SK-N-SH (cell line): ENCODE measurements around the gene SPI1. TPM values are rescaled to one million over a fixed set of nuclear protein-coding genes. Genes with fewer than 3 reads are reported as not detected.

ENCODE experiments used
- CTCF ChIA-PET: fragments of 300-600, 350-600 bp; formaldehyde crosslinking; extraction: SDS; loops from one replicate; lab custom pipeline; 2021; lab: Yijun Ruan, JAX
- POLR2A ChIA-PET: fragments of 350-600 bp; sonication (Branson Sonifier 250); formaldehyde crosslinking; extraction: SDS; loops from one replicate; lab custom pipeline; 2020; ENCODE audit warnings: antibody characterized with exemption, inconsistent platforms; lab: Yijun Ruan, JAX
- DNase-seq: peaks from one replicate; pipeline ENCODE4 v3.0.0; 2012
- H2AFZ ChIP-seq: fragments of 200-600 bp; sonication (generic); 2 replicates; pipeline ENCODE4 v1.8.1; 2016; ENCODE audit warnings: antibody characterized with exemption, mild to moderate bottlenecking, low read depth
- H3F3A ChIP-seq: fragments of 200-600 bp; sonication (generic); replicated peaks from 2 replicates; pipeline ENCODE3; 2016; ENCODE audit warnings: antibody characterized with exemption, mild to moderate bottlenecking; ENCODE audit not compliant: insufficient read depth
- H3K27ac ChIP-seq, 2 experiments: fragments of 200-500 bp in 1 of 2; fragments of 200-600 bp in 1 of 2; sonication (Bioruptor generic) in 1 of 2; sonication (generic), shearing (Covaris generic) in 1 of 2; 2 replicates each; pipeline versions ENCODE4 v1.5.1 to v1.6.1; 2014 to 2016; ENCODE audit warnings: low read depth in 2 of 2, inconsistent platforms in 1 of 2, low read length in 1 of 2, mild to moderate bottlenecking in 1 of 2, mixed read lengths in 1 of 2
- H3K27me3 ChIP-seq: fragments of 200-600 bp; sonication (generic), shearing (Covaris generic); 2 replicates; pipeline ENCODE4 v1.6.1; 2016; ENCODE audit warnings: mixed run types; ENCODE audit not compliant: insufficient read depth
- H3K36me3 ChIP-seq, 2 experiments: fragments of 200-500 bp in 1 of 2; fragments of 200-600 bp in 1 of 2; sonication (Bioruptor generic) in 1 of 2; sonication (generic) in 1 of 2; replicated peaks in 1 of 2; 2 replicates each; pipeline versions ENCODE3 to v1.5.1; 2014 to 2016; ENCODE audit warnings: low read length in 1 of 2, mild to moderate bottlenecking in 1 of 2; ENCODE audit not compliant: insufficient read depth in 2 of 2, control insufficient read depth in 1 of 2
- H3K4me1 ChIP-seq, 2 experiments: fragments of 200-500 bp in 1 of 2; fragments of 200-600 bp in 1 of 2; sonication (Bioruptor generic) in 1 of 2; sonication (generic), shearing (Covaris generic) in 1 of 2; 2 replicates each; pipeline versions ENCODE4 v1.5.1 to v1.6.1; 2014 to 2016; ENCODE audit warnings: low read depth in 1 of 2, low read length in 1 of 2, mixed run types in 1 of 2; ENCODE audit not compliant: insufficient read depth in 2 of 2, control insufficient read depth in 1 of 2
- H3K4me2 ChIP-seq: fragments of 200-600 bp; sonication (generic), shearing (Covaris generic); 2 replicates; pipeline ENCODE4 v1.6.1; 2017; ENCODE audit warnings: mixed run types
- H3K4me3 ChIP-seq, 2 experiments: fragments of 200-500 bp in 1 of 2; fragments of 200-600 bp in 1 of 2; sonication (Bioruptor generic) in 1 of 2; sonication (generic), shearing (Covaris generic) in 1 of 2; 2 replicates each; pipeline versions ENCODE4 v1.5.1 to v1.8.1; 2014 to 2016; ENCODE audit warnings: low read depth in 2 of 2, inconsistent platforms in 1 of 2, low read length in 1 of 2, mild to moderate bottlenecking in 1 of 2, mixed read lengths in 1 of 2, moderate library complexity in 1 of 2
- H3K79me2 ChIP-seq: fragments of 200-600 bp; sonication (generic); 2 replicates; pipeline ENCODE4 v1.8.1; 2017; ENCODE audit warnings: mild to moderate bottlenecking; ENCODE audit not compliant: insufficient read depth
- H3K9ac ChIP-seq: fragments of 200-600 bp; sonication (generic); 2 replicates; pipeline ENCODE4 v1.6.1; 2017; ENCODE audit warnings: mixed run types
- H3K9me2 ChIP-seq: fragments of 200-600 bp; sonication (generic); 2 replicates; pipeline ENCODE4 v1.6.1; 2017; ENCODE audit warnings: mixed run types
- H3K9me3 ChIP-seq: fragments of 200-600 bp; sonication (generic); 2 replicates; pipeline ENCODE4 v1.6.1; 2017; ENCODE audit warnings: mixed run types, mild to moderate bottlenecking, moderate library complexity
- H4K20me1 ChIP-seq: fragments of 200-600 bp; sonication (generic); 2 replicates; pipeline ENCODE4 v1.6.1; 2017; ENCODE audit warnings: mild to moderate bottlenecking, mixed run types; ENCODE audit not compliant: insufficient read depth
- ELF1 ChIP-seq: IDR thresholded peaks from 2 replicates; pipeline ENCODE4 v1.4.0; 2012
- GATA2 ChIP-seq: sonication (generic); formaldehyde crosslinking; IDR thresholded peaks from 2 replicates; pipeline ENCODE4 v1.5.0; 2020; ENCODE audit warnings: mild to moderate bottlenecking, missing genetic modification reagents
- IRF3 ChIP-seq: fragments of 150-350 bp; IDR thresholded peaks from 2 replicates; pipeline ENCODE4 v1.6.1; 2016; ENCODE audit warnings: mild to moderate bottlenecking, low read depth, low read length
- JUND ChIP-seq: IDR thresholded peaks from 2 replicates; pipeline ENCODE4 v1.4.0; 2012
- MXI1 ChIP-seq: IDR thresholded peaks from 2 replicates; pipeline ENCODE4 v1.6.1; 2012; ENCODE audit warnings: mild to moderate bottlenecking, low read depth, low read length, improper control_type of control experiment
- NFIC ChIP-seq: IDR thresholded peaks from 2 replicates; pipeline ENCODE4 v1.4.0; 2012; ENCODE audit warnings: borderline replicate concordance
- NRF1 ChIP-seq: IDR thresholded peaks from 2 replicates; pipeline ENCODE4 v1.6.1; 2012; ENCODE audit warnings: low read depth, mild to moderate bottlenecking, low read length
- PBX3 ChIP-seq: IDR thresholded peaks from 2 replicates; pipeline ENCODE4; 2012
- POLR2AphosphoS5 ChIP-seq: IDR thresholded peaks from 2 replicates; pipeline ENCODE4 v1.6.1; 2012; ENCODE audit warnings: low read depth, low read length
- RCOR1 ChIP-seq: fragments of 150-350 bp; IDR thresholded peaks from 2 replicates; pipeline ENCODE4 v1.6.1; 2017; ENCODE audit warnings: antibody characterized with exemption, low read length
- TAF1 ChIP-seq: IDR thresholded peaks from 2 replicates; pipeline ENCODE4 v1.6.1; 2012; ENCODE audit warnings: low read depth, mild to moderate bottlenecking, low read length, moderate library complexity, borderline replicate concordance
- TCF12 ChIP-seq: IDR thresholded peaks from 2 replicates; pipeline ENCODE4 v1.4.0; 2012
- TEAD4 ChIP-seq: IDR thresholded peaks from 2 replicates; pipeline ENCODE4 v1.4.0; 2012; ENCODE audit warnings: mild to moderate bottlenecking, borderline replicate concordance; ENCODE audit not compliant: insufficient read depth
- WGBS: methylation state at CpG from one replicate; pipeline ENCODE4 v1.1.6; 2017; ENCODE audit warnings: low lambda C conversion rate; 5-methylcytosine and 5-hydroxymethylcytosine counted together
- polyA plus RNA-seq, 3 experiments: library from polyadenylated mRNA; depleted of rRNA; stranded (reverse); fragments of >200 nt; gene quantifications; 2 replicates each; pipeline ENCODE4 v1.2.3, GENCODE V29; 2012
- TF ChIP-seq, protein P1 (sequence below): fragments of 150-350 bp; IDR thresholded peaks from 2 replicates; pipeline ENCODE4 v1.6.1; 2017; ENCODE audit warnings: antibody characterized with exemption, low read length, low read depth, borderline replicate concordance
- TF ChIP-seq, protein P2 (sequence below): IDR thresholded peaks from 2 replicates; pipeline ENCODE4 v1.4.0; 2012; ENCODE audit warnings: low read depth, borderline replicate concordance

The SPI1 gene
- polyA plus RNA-seq, 1 of the 3 experiments (the other 2 are of a cell fraction) = not detected

DNA sequence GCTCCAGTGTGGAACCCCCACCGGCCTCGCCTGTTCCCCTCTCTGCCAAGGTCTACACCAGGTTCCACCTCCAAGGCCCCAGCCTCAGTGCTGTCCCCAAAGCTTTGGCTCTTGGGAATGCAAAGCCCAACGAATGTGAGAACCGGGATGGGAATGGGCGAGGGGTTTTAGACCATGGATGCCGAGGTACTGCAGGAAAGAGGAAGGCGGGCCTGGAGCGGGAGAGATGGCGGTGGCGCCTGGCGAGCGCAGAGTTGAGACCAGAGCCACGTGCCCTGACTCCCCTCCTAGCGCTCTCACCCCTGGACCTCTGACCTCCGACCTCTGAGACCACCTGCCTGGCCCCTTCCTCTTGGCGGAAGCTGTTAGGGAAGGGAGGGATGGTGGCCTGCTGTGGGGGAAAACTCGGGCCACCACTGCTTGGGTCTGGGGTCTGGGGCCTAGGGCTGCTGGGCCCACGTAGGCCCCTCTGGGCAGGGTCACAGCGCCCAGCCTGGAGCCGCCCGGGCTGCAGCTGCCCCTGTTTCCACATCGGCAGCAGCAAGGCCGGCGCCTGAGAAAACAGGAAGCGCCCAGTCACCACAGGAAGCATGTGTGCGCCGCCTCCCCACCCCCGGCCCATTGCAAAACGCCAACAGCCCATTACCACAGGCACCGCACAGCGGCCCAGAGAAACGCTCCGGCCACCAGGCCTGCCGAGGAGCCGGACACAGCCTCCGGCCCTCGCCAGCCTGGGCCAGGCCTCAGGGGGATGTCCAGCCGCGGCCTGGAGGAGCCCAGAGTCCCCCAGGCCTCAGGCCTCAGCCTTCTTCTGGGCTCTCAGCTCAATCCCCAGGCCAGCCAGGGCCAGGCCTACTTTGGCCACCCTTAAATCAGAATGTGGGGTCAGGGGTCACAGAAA lies 16.2 kb upstream of the SPI1 start (continued):
- TF ChIP-seq PBX3 = no peak

- CTCF ChIA-PET = interaction anchor here (5.0 to 20.7 kb wide), 2 partner anchors 18 to 22 kb away, joined by 22 to 239 read pairs; no protein-coding TSS in a partner anchor
- TF ChIP-seq, protein P1, sequence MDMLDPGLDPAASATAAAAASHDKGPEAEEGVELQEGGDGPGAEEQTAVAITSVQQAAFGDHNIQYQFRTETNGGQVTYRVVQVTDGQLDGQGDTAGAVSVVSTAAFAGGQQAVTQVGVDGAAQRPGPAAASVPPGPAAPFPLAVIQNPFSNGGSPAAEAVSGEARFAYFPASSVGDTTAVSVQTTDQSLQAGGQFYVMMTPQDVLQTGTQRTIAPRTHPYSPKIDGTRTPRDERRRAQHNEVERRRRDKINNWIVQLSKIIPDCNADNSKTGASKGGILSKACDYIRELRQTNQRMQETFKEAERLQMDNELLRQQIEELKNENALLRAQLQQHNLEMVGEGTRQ = no peak
- TF ChIP-seq TEAD4 (no peak), MXI1 (no peak)
- Histone ChIP-seq H3K9ac (no peak overlapping the region), H3K4me1 (peaks cover 0 to 4% of the 10 kb centered on the region in 2 experiments; a peak in 1 of 4 replicates), H3K36me3 (no peaks in the 10 kb centered on the region), H3K79me2 (no peaks in the 10 kb centered on the region), H3K4me3 (no peak overlapping the region), H3K9me3 (no peaks in the 10 kb centered on the region), H4K20me1 (no peaks in the 10 kb centered on the region), H3K9me2 (no peaks in the 10 kb centered on the region), H2AFZ (no peak overlapping the region), H3K4me2 (no peak overlapping the region), H3K27me3 (no peaks in the 10 kb centered on the region), H3F3A (no peaks in the 10 kb centered on the region), H3K27ac (no peak overlapping the region)
- POLR2A ChIA-PET = no interaction called here
- WGBS = 98% methylated on average over 9 of the region's 9 CpGs
- no peak for DNase-seq
Observed at GRCh38 chr11:47394050-47394321, 15.6 kb upstream of the SPI1 start.

DNA sequence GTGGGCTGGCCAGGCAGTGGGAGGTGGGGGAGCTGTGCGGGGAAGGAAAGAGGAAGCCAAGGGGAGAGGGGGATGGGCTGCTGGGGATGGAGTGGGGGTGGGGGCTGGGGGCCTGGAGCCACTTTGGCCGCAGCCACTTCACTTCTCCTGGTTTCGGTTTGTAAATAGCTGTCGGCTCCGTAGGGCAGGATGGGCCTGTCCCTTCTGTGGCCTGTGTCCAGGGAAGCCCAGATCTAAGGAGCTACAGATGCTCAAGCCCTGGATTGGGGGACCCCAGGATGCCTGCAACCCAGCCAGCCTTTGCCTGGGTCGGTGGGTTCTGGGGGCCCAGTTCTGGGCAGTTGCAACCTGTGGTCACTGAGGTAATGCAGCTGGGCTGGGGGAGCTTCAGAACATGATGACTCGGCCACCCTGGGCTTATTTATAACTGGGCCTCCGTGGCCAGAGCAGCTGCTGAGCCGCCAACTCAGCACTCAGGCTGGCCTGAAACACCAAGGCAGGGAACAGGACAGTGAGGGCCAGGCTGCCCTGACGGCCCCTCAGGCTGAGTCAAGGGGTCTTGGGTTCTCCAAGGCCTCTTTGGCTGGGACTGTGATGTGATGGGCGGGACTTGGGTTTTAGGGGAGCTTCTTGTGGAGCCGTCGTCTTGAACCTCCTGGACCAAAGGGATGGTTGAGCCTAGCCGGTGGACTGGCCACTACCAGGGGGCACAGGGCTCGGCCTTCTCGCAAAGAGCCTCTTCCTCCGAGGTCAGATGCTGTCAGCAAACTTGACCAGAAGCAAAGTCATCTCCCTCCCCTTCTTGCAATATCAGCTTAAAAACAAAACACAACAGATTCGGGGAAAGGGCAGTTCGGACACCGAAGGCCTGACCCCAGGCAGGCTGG lies 15.1 kb upstream of the SPI1 start:
- Histone ChIP-seq H3K27ac (no peak overlapping the region), H4K20me1 (no peaks in the 10 kb centered on the region), H3K9me2 (no peaks in the 10 kb centered on the region)
- CTCF ChIA-PET = interaction anchor here (1.0 to 20.7 kb wide), 5 partner anchors 14 to 144 kb away, joined by 3 to 239 read pairs (median 5); partner anchors contain the start of gene ACP2
- DNase-seq = no peak
- TF ChIP-seq JUND = no peak
- TF ChIP-seq IRF3 = no peak
- TF ChIP-seq GATA2 (CRISPR knock-in tag) = no peak
- no peak for TF ChIP-seq TCF12
- no peak for TF ChIP-seq NRF1
- TF ChIP-seq TAF1 = no peak
- no peak for TF ChIP-seq ELF1
- TF ChIP-seq, protein P2, sequence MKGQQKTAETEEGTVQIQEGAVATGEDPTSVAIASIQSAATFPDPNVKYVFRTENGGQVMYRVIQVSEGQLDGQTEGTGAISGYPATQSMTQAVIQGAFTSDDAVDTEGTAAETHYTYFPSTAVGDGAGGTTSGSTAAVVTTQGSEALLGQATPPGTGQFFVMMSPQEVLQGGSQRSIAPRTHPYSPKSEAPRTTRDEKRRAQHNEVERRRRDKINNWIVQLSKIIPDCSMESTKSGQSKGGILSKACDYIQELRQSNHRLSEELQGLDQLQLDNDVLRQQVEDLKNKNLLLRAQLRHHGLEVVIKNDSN = no peak
- TF ChIP-seq POLR2AphosphoS5 = no peak
- no peak for TF ChIP-seq NFIC
- no peak for TF ChIP-seq MXI1
- no peak for TF ChIP-seq RCOR1
- TF ChIP-seq, all 33 proteins: peak for 0
- H3K9ac ChIP-seq = no peak overlapping the region
- no peaks in the 10 kb centered on the region for H3K27me3 ChIP-seq
- H3K4me2 ChIP-seq = no peak overlapping the region
- H3K9me3 ChIP-seq = no peaks in the 10 kb centered on the region
- WGBS = 93% methylated on average over 16 of the region's 20 CpGs
- no peaks in the 10 kb centered on the region for H3K36me3 ChIP-seq
- no peaks in the 10 kb centered on the region for H3K79me2 ChIP-seq
- POLR2A ChIA-PET = no interaction called here
- peaks cover 0 to 4% of the 10 kb centered on the region in 2 experiments; a peak in 1 of 4 replicates for H3K4me1 ChIP-seq
- H3K4me3 ChIP-seq = no peak overlapping the region
- no peaks in the 10 kb centered on the region for H3F3A ChIP-seq
- peak overlapping the region; percentile 56; the same call in 1 of the 2 replicates for H2AFZ ChIP-seq
